Fibroblast of mammary gland (primary cell): ENCODE results near the gene CYP24A1.

Experiments used
- DNase-seq: peaks from one replicate; pipeline ENCODE4 v3.0.0-alpha.2; 2010; ENCODE audit warnings: low read depth
- H3K4me3 ChIP-seq: 2 replicates; pipeline ENCODE4 v1.5.1; 2011; ENCODE audit warnings: low read depth, mild to moderate bottlenecking, low read length, moderate library complexity; ENCODE audit not compliant: control insufficient read depth
- TF ChIP-seq, protein P1 (sequence below): conservative IDR thresholded peaks from 2 replicates; pipeline ENCODE4 v1.5.1; 2011; ENCODE audit warnings: low read depth, low read length, inconsistent platforms; ENCODE audit not compliant: control insufficient read depth, insufficient read depth

CYP24A1 gene

DNA sequence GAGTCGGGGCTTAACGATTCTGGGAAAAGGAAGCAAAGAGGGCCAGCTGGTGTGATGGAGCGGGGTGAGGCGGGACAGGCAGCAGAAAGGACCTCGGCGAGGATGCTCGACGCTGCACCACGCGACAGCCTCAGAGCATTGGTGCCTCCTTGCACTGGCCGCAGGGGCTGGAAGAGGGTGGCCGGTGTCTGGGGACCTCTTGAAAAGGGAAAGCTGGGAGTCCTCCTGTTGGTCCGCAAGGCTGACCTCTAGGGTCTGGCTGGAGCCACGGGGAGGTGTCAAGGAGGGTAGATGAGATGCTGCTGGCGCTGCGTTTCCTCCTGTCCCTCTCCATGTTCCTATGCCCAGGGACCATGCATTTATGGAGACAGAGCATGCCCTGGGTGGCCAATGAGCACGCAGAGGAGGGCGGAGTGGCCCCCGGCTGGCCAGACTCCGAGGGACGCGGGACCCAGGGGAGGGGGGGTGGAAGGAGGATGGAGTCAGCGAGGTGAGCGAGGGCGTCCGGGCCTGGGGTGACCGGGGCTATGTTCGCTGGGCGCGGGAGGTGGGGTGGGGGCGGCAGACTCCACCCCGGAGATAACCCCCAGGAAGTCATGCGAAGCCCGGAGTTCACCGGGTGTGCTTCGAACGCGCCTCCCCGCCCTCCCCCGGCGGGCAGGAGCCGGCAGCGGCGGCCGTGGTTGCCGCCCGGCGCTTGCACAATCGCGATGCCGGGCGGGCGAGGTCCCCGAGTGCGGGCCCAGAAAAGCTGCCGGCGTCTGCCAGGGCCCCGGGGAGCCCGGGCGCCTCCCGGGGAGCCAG, at the start of gene CYP24A1:
TSS of gene CYP24A1 (minus strand) at position 334 of the 804 bp plus-strand sequence. CDS start 407 bp downstream, outside the sequence.
- H3K4me3 ChIP-seq = no peak within 1 kb of the TSS
- no peak for DNase-seq
- TF ChIP-seq, protein P1, sequence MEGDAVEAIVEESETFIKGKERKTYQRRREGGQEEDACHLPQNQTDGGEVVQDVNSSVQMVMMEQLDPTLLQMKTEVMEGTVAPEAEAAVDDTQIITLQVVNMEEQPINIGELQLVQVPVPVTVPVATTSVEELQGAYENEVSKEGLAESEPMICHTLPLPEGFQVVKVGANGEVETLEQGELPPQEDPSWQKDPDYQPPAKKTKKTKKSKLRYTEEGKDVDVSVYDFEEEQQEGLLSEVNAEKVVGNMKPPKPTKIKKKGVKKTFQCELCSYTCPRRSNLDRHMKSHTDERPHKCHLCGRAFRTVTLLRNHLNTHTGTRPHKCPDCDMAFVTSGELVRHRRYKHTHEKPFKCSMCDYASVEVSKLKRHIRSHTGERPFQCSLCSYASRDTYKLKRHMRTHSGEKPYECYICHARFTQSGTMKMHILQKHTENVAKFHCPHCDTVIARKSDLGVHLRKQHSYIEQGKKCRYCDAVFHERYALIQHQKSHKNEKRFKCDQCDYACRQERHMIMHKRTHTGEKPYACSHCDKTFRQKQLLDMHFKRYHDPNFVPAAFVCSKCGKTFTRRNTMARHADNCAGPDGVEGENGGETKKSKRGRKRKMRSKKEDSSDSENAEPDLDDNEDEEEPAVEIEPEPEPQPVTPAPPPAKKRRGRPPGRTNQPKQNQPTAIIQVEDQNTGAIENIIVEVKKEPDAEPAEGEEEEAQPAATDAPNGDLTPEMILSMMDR = no peak

DNA sequence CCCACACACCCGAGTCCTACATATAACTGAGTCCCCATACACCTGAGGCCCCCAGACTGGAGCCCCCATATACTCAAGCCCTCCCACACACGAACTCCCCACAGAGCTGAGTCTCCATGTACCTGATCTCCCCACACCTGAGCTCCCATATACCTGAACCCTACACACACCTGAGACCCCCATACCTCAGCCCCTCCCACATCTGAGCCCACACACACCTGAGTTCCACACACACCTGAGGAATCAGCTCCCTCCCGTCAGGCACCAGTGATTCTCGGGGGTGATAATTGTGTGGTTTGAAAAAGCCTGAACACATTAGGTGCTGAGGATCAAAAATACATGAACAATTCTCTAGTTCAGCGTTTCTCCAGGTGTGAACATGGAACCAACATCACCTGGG, 49.5 kb upstream of the CYP24A1 start:
- TF ChIP-seq, protein P1 = no peak
- no peak for DNase-seq
- no peak overlapping the region for H3K4me3 ChIP-seq

DNA sequence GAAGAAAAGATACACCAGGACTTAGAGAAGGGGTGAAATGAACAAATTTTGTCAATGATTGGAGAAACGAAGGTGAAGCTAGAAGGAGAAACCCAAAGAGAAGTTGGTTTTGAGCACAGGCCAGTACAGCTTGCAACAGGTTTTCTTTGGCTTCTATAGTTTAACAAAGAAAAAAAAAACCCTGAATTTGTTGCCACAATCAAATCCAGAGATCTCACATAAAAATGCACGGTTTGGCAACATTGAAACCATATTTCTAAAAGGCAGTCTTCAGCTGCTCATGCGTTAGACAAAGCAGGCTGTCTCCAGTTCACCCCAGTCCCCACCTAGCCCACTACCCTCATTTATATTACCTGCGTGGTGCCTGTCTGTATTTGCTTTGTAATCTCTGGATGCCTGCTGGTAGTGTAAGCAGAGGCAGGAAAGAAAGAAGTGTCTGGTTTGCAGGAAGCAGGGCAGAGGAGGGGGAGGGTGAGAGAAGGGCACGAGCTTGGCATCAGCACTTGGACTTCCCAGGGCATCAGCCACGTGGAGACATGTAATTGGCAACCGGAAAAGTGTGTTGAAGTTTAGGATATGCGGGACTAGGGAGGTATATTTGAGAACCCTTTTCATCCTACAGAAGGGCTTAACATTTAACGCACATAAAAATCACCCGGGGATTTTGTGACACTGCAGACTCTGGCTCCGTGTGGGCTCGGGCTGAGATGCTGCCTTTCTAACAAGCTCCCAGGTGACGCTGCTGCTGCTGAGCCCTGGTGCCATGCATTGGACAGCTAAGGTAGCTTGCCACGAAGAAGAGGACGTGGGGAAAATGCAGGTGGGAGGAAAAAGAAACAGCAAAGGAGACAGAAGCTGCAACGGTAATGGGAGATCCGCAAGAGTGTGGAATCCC, 48.5 kb upstream of the CYP24A1 start:
- no peak for DNase-seq
- TF ChIP-seq, protein P1 = no peak
- no peak overlapping the region for H3K4me3 ChIP-seq

DNA sequence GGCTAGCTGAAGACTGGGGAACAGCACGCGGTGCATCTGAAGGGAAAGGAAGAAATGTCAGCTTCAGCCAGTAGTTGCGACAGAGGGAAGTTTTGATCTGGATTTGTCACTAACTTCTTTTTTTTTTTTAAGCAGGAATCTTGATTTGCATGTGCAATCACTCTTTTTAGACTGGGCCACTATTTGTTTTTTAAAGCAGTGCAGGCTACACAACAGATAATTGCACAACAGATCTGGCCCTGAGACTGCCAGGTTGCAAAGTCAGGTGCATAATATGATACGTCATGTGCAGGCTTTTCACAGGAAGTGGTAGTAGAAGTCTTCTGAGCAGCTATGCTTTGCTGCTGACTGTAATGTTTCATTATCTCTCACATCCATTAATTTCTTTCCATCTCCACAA, 47.6 kb upstream of the CYP24A1 start:
- TF ChIP-seq, protein P1 = no peak
- no peak for DNase-seq
- H3K4me3 ChIP-seq = no peak overlapping the region

DNA sequence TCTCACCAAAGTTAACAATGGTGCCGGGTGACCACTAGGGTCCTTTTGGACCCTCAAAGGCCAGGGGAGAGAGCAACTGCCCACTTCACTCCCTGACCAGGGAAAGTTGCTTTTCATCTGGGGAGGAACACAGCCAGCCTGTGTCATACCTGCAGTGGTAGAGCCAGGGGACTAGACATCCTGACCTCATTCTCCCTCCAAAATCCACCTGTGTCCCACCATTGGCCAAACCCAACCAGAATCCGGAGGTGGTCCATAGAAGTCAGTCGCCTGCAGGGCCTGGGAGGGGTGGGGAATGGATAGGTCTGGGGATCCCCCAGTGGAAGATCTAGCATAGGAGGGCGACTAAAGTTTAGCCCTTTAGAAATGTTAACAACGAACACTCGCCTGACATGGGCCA, 46.9 kb upstream of the CYP24A1 start:
- DNase-seq = no peak
- TF ChIP-seq, protein P1 = no peak
- no peak overlapping the region for H3K4me3 ChIP-seq

DNA sequence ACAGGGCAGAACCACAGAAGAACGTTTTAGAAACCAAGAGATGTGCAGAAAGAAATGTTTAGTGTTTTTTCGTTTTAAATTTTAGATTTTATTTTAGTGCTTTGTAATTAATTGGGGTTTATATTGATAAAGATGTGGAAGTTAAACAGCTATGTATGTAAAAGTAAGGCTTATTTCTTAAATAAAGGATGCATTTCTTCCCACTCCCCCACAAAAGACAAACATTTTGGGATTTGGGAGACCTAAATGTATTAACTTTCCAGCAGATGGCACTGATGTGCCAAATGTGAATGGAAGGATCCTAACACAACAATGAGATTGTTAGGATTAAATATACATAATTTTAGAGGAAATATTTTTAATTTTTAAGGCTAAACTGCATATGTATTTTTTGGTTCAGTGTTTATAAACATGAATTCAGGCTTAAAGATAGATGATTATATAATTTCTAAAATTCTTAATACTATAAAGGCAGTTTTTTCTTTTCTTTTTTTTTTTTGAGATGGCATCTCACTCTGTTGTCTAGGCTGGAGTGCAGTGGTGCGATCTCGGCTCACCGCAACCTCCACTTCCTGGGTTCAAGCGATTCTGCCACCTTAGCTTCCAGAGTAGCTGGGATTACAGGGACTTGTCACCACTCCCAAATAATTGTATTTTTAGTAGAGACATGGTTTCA, 46.1 kb upstream of the CYP24A1 start:
- DNase-seq = peak; percentile 68
- no peak overlapping the region for H3K4me3 ChIP-seq
- TF ChIP-seq, protein P1 = peak; percentile 76
